SK-N-SH (cell line): ENCODE measurements around the gene CMC2. TPM values are rescaled to one million over a fixed set of nuclear protein-coding genes. Genes with fewer than 3 reads are reported as not detected.

Source experiments
- CTCF ChIA-PET: fragments of 300-600, 350-600 bp; formaldehyde crosslinking; extraction: SDS; loops from one replicate; lab custom pipeline; 2021; lab: Yijun Ruan, JAX
- POLR2A ChIA-PET: fragments of 350-600 bp; sonication (Branson Sonifier 250); formaldehyde crosslinking; extraction: SDS; loops from one replicate; lab custom pipeline; 2020; ENCODE audit warnings: antibody characterized with exemption, inconsistent platforms; lab: Yijun Ruan, JAX
- DNase-seq: peaks from one replicate; pipeline ENCODE4 v3.0.0; 2012
- H2AFZ ChIP-seq: fragments of 200-600 bp; sonication (generic); 2 replicates; pipeline ENCODE4 v1.8.1; 2016; ENCODE audit warnings: antibody characterized with exemption, mild to moderate bottlenecking, low read depth
- H3F3A ChIP-seq: fragments of 200-600 bp; sonication (generic); replicated peaks from 2 replicates; pipeline ENCODE3; 2016; ENCODE audit warnings: antibody characterized with exemption, mild to moderate bottlenecking; ENCODE audit not compliant: insufficient read depth
- H3K27ac ChIP-seq, 2 experiments: fragments of 200-500 bp in 1 of 2; fragments of 200-600 bp in 1 of 2; sonication (Bioruptor generic) in 1 of 2; sonication (generic), shearing (Covaris generic) in 1 of 2; 2 replicates each; pipeline versions ENCODE4 v1.5.1 to v1.6.1; 2014 to 2016; ENCODE audit warnings: low read depth in 2 of 2, inconsistent platforms in 1 of 2, low read length in 1 of 2, mild to moderate bottlenecking in 1 of 2, mixed read lengths in 1 of 2
- H3K27me3 ChIP-seq: fragments of 200-600 bp; sonication (generic), shearing (Covaris generic); 2 replicates; pipeline ENCODE4 v1.6.1; 2016; ENCODE audit warnings: mixed run types; ENCODE audit not compliant: insufficient read depth
- H3K36me3 ChIP-seq, 2 experiments: fragments of 200-500 bp in 1 of 2; fragments of 200-600 bp in 1 of 2; sonication (Bioruptor generic) in 1 of 2; sonication (generic) in 1 of 2; replicated peaks in 1 of 2; 2 replicates each; pipeline versions ENCODE3 to v1.5.1; 2014 to 2016; ENCODE audit warnings: low read length in 1 of 2, mild to moderate bottlenecking in 1 of 2; ENCODE audit not compliant: insufficient read depth in 2 of 2, control insufficient read depth in 1 of 2
- H3K4me1 ChIP-seq, 2 experiments: fragments of 200-500 bp in 1 of 2; fragments of 200-600 bp in 1 of 2; sonication (Bioruptor generic) in 1 of 2; sonication (generic), shearing (Covaris generic) in 1 of 2; 2 replicates each; pipeline versions ENCODE4 v1.5.1 to v1.6.1; 2014 to 2016; ENCODE audit warnings: low read depth in 1 of 2, low read length in 1 of 2, mixed run types in 1 of 2; ENCODE audit not compliant: insufficient read depth in 2 of 2, control insufficient read depth in 1 of 2
- H3K4me2 ChIP-seq: fragments of 200-600 bp; sonication (generic), shearing (Covaris generic); 2 replicates; pipeline ENCODE4 v1.6.1; 2017; ENCODE audit warnings: mixed run types
- H3K4me3 ChIP-seq, 2 experiments: fragments of 200-500 bp in 1 of 2; fragments of 200-600 bp in 1 of 2; sonication (Bioruptor generic) in 1 of 2; sonication (generic), shearing (Covaris generic) in 1 of 2; 2 replicates each; pipeline versions ENCODE4 v1.5.1 to v1.8.1; 2014 to 2016; ENCODE audit warnings: low read depth in 2 of 2, inconsistent platforms in 1 of 2, low read length in 1 of 2, mild to moderate bottlenecking in 1 of 2, mixed read lengths in 1 of 2, moderate library complexity in 1 of 2
- H3K79me2 ChIP-seq: fragments of 200-600 bp; sonication (generic); 2 replicates; pipeline ENCODE4 v1.8.1; 2017; ENCODE audit warnings: mild to moderate bottlenecking; ENCODE audit not compliant: insufficient read depth
- H3K9ac ChIP-seq: fragments of 200-600 bp; sonication (generic); 2 replicates; pipeline ENCODE4 v1.6.1; 2017; ENCODE audit warnings: mixed run types
- H3K9me2 ChIP-seq: fragments of 200-600 bp; sonication (generic); 2 replicates; pipeline ENCODE4 v1.6.1; 2017; ENCODE audit warnings: mixed run types
- H3K9me3 ChIP-seq: fragments of 200-600 bp; sonication (generic); 2 replicates; pipeline ENCODE4 v1.6.1; 2017; ENCODE audit warnings: mixed run types, mild to moderate bottlenecking, moderate library complexity
- H4K20me1 ChIP-seq: fragments of 200-600 bp; sonication (generic); 2 replicates; pipeline ENCODE4 v1.6.1; 2017; ENCODE audit warnings: mild to moderate bottlenecking, mixed run types; ENCODE audit not compliant: insufficient read depth
- CHD2 ChIP-seq: fragments of 150-350 bp; IDR thresholded peaks from 2 replicates; pipeline ENCODE4 v1.6.1; 2018; ENCODE audit warnings: low read length; ENCODE audit not compliant: partially characterized antibody
- EP300 ChIP-seq, 2 experiments: IDR thresholded peaks; 2 replicates each; pipeline versions ENCODE4 v1.4.0 to v1.6.1; 2012; ENCODE audit warnings: borderline replicate concordance in 1 of 2, low read depth in 1 of 2, low read length in 1 of 2
- FOSL2 ChIP-seq: IDR thresholded peaks from 2 replicates; pipeline ENCODE4 v1.4.0; 2012; ENCODE audit warnings: low read depth, mild to moderate bottlenecking, moderate library complexity, borderline replicate concordance
- FOXM1 ChIP-seq: IDR thresholded peaks from 2 replicates; pipeline ENCODE4 v1.4.0; 2012; ENCODE audit warnings: low read depth, mild to moderate bottlenecking
- GABPA ChIP-seq: IDR thresholded peaks from 2 replicates; pipeline ENCODE4 v1.4.0; 2012; ENCODE audit warnings: low read depth, mild to moderate bottlenecking
- GATA2 ChIP-seq: sonication (generic); formaldehyde crosslinking; IDR thresholded peaks from 2 replicates; pipeline ENCODE4 v1.5.0; 2020; ENCODE audit warnings: mild to moderate bottlenecking, missing genetic modification reagents
- JUND ChIP-seq: IDR thresholded peaks from 2 replicates; pipeline ENCODE4 v1.4.0; 2012
- MXI1 ChIP-seq: IDR thresholded peaks from 2 replicates; pipeline ENCODE4 v1.6.1; 2012; ENCODE audit warnings: mild to moderate bottlenecking, low read depth, low read length, improper control_type of control experiment
- NFIC ChIP-seq: IDR thresholded peaks from 2 replicates; pipeline ENCODE4 v1.4.0; 2012; ENCODE audit warnings: borderline replicate concordance
- NRF1 ChIP-seq: IDR thresholded peaks from 2 replicates; pipeline ENCODE4 v1.6.1; 2012; ENCODE audit warnings: low read depth, mild to moderate bottlenecking, low read length
- RAD21 ChIP-seq: IDR thresholded peaks from 2 replicates; pipeline ENCODE4 v1.6.1; 2012; ENCODE audit warnings: mild to moderate bottlenecking, low read length
- RXRA ChIP-seq: IDR thresholded peaks from 2 replicates; pipeline ENCODE4 v1.4.0; 2012; ENCODE audit warnings: low read depth, mild to moderate bottlenecking, borderline replicate concordance
- SMC3 ChIP-seq: IDR thresholded peaks from 2 replicates; pipeline ENCODE4 v1.6.1; 2012; ENCODE audit warnings: low read depth, low read length, improper control_type of control experiment
- TAF1 ChIP-seq: IDR thresholded peaks from 2 replicates; pipeline ENCODE4 v1.6.1; 2012; ENCODE audit warnings: low read depth, mild to moderate bottlenecking, low read length, moderate library complexity, borderline replicate concordance
- TCF12 ChIP-seq: IDR thresholded peaks from 2 replicates; pipeline ENCODE4 v1.4.0; 2012
- TEAD4 ChIP-seq: IDR thresholded peaks from 2 replicates; pipeline ENCODE4 v1.4.0; 2012; ENCODE audit warnings: mild to moderate bottlenecking, borderline replicate concordance; ENCODE audit not compliant: insufficient read depth
- USF1 ChIP-seq: IDR thresholded peaks from 2 replicates; pipeline ENCODE4 v1.4.0; 2012; ENCODE audit warnings: low read depth, borderline replicate concordance
- USF2 ChIP-seq: fragments of 150-350 bp; IDR thresholded peaks from 2 replicates; pipeline ENCODE4 v1.6.1; 2017; ENCODE audit warnings: antibody characterized with exemption, low read length, low read depth, borderline replicate concordance
- ZBTB33 ChIP-seq: IDR thresholded peaks from 2 replicates; pipeline ENCODE4 v1.4.0; 2012; ENCODE audit warnings: low read depth, borderline replicate concordance
- WGBS: methylation state at CpG from one replicate; pipeline ENCODE4 v1.1.6; 2017; ENCODE audit warnings: low lambda C conversion rate; 5-methylcytosine and 5-hydroxymethylcytosine counted together
- polyA plus RNA-seq, 3 experiments: library from polyadenylated mRNA; depleted of rRNA; stranded (reverse); fragments of >200 nt; gene quantifications; 2 replicates each; pipeline ENCODE4 v1.2.3, GENCODE V29; 2012

The CMC2 gene
- polyA plus RNA-seq, 1 of the 3 experiments (the other 2 are of a cell fraction), result 135 TPM

- Histone ChIP-seq H4K20me1 (no peaks in the 10 kb centered on the region), H3K9me3 (no peaks in the 10 kb centered on the region), H3K4me1 (peaks cover 0 to 17% of the 10 kb centered on the region in 2 experiments; a peak in 2 of 4 replicates), H3F3A (peaks cover 27% of the 10 kb centered on the region), H3K79me2 (peaks cover 94% of the 10 kb centered on the region), H3K4me3 (no peak overlapping the region), H3K4me2 (peak overlapping the region; percentile 74; the same call in 1 of the 2 replicates), H3K36me3 (peaks cover 0 to 5% of the 10 kb centered on the region in 2 experiments), H3K9me2 (no peaks in the 10 kb centered on the region), H3K27me3 (no peaks in the 10 kb centered on the region), H3K27ac (peak overlapping the region in 1 of 2 experiments; percentile 84; a peak in 2 of 4 replicates), H3K9ac (no peak overlapping the region), H2AFZ (no peak overlapping the region)
- ChIA-PET CTCF (interaction anchor here (3.4 kb wide), 1 partner anchor 10 kb away, joined by 46 read pairs; no protein-coding TSS in a partner anchor), POLR2A (no interaction called here)
- TF ChIP-seq RXRA (no peak), FOSL2 (peak; percentile 21; the same call in 1 of the 2 replicates), JUND (0 out of 2 replicates have a peak, but pooled peaks have one; percentile 24)
- DNase-seq, result no peak
Measured at GRCh38 chr16:80994451-80994850, 12.2 kb downstream of the CMC2 start.

- H3K9ac ChIP-seq, result peak overlapping the region; percentile 64; the same call in 1 of the 2 replicates
- POLR2A ChIA-PET, result no interaction called here
Measured at GRCh38 chr16:80993834-80994233, 12.9 kb downstream of the CMC2 start.

GRCh38 chr16:80993307-80993706 is 13.4 kb downstream of the CMC2 start:
- Histone ChIP-seq H3F3A (peaks cover 27% of the 10 kb centered on the region), H3K9me2 (no peaks in the 10 kb centered on the region), H3K36me3 (peaks cover 0 to 5% of the 10 kb centered on the region in 2 experiments), H3K4me2 (peak overlapping the region; percentile 74), H4K20me1 (no peaks in the 10 kb centered on the region), H2AFZ (no peak overlapping the region), H3K9me3 (no peaks in the 10 kb centered on the region), H3K9ac (peak overlapping the region; percentile 64; the same call in 1 of the 2 replicates), H3K27ac (peak overlapping the region; percentile 60 to 84; a peak in 3 of 4 replicates), H3K4me1 (peaks cover 0 to 17% of the 10 kb centered on the region in 2 experiments; a peak in 2 of 4 replicates), H3K79me2 (peaks cover 94% of the 10 kb centered on the region), H3K27me3 (no peaks in the 10 kb centered on the region), H3K4me3 (peak overlapping the region; percentile 26 to 45; a peak in 3 of 4 replicates)
- POLR2A ChIA-PET, result no interaction called here
- CTCF ChIA-PET, result interaction anchor here (1.1 to 3.4 kb wide), 2 partner anchors 11 to 42 kb away, joined by 4 to 46 read pairs; partner anchors contain the start of gene ATMIN
- WGBS, result 10% methylated on average over 6 of the region's 6 CpGs
- DNase-seq, result no peak
- TF ChIP-seq TEAD4 (peak; percentile 32; the same call in 1 of the 2 replicates), ZBTB33 (no peak), EP300 (IDR thresholded peaks at IDR 0.05; ENCODE audit: borderline replicate concordance in 1 of 2, low read depth in 1 of 2, low read length in 1 of 2) (no peak), NRF1 (no peak), JUND (0 out of 2 replicates have a peak, but pooled peaks have one; percentile 13), SMC3 (no peak), USF1 (no peak), RAD21 (no peak), TAF1 (no peak), USF2 (no peak), FOXM1 (no peak), RXRA (no peak), TCF12 (peak; percentile 48; the same call in 1 of the 2 replicates), NFIC (0 out of 2 replicates have a peak, but pooled peaks have one; percentile 5), GATA2 (no peak), MXI1 (no peak)

More at GRCh38 chr16:80993834-80994233, 12.9 kb downstream of the CMC2 start:
- Histone ChIP-seq H3K79me2 (peaks cover 94% of the 10 kb centered on the region), H3K4me2 (peak overlapping the region; percentile 74), H3F3A (peaks cover 27% of the 10 kb centered on the region), H3K36me3 (peaks cover 0 to 5% of the 10 kb centered on the region in 2 experiments), H2AFZ (no peak overlapping the region), H3K4me3 (peak overlapping the region in 1 of 2 experiments; percentile 45; a peak in 3 of 4 replicates), H3K4me1 (peaks cover 0 to 17% of the 10 kb centered on the region in 2 experiments; a peak in 2 of 4 replicates), H3K9me2 (no peaks in the 10 kb centered on the region), H3K27ac (peak overlapping the region; percentile 30 to 84; a peak in 3 of 4 replicates), H3K27me3 (no peaks in the 10 kb centered on the region), H4K20me1 (no peaks in the 10 kb centered on the region), H3K9me3 (no peaks in the 10 kb centered on the region)
- CTCF ChIA-PET, result interaction anchor here (1.1 to 3.4 kb wide), 2 partner anchors 10 to 42 kb away, joined by 4 to 46 read pairs; partner anchors contain the start of gene ATMIN
- no peak for DNase-seq
- TF ChIP-seq GABPA (no peak), MXI1 (no peak), CHD2 (no peak)
